H1 (cell line): ENCODE results near the gene RNASET2. TPM values are rescaled to one million over a fixed set of nuclear protein-coding genes. Genes with fewer than 3 reads are reported as not detected.

Experiments used
- E2F6 ChIP-seq: IDR thresholded peaks from 2 replicates; pipeline ENCODE4 v1.6.1; 2012; ENCODE audit warnings: inconsistent platforms
- POLR2AphosphoS5 ChIP-seq: IDR thresholded peaks from 2 replicates; pipeline ENCODE4 v1.6.1; 2011; ENCODE audit warnings: low read depth, low read length
- TCF12 ChIP-seq: IDR thresholded peaks from 2 replicates; pipeline ENCODE4 v1.6.1; 2011; ENCODE audit warnings: low read depth, mild to moderate bottlenecking, low read length
- TEAD4 ChIP-seq: IDR thresholded peaks from 2 replicates; pipeline ENCODE4 v1.6.1; 2012; ENCODE audit warnings: low read depth, low read length, inconsistent platforms, mixed read lengths
- USF2 ChIP-seq: IDR thresholded peaks from 2 replicates; pipeline ENCODE4 v1.6.1; 2011; ENCODE audit warnings: low read length, improper control_type of control experiment
- polyA plus RNA-seq, 7 experiments: library from polyadenylated mRNA; depleted of rRNA in 3 of 7; stranded (reverse) in 5 of 7; unstranded in 2 of 7; fragments of >200 nt in 5 of 7; fragments of 200-250 nt in 2 of 7; gene quantifications; 1 replicate in 5 of 7; 2 replicates in 1 of 7; 4 replicates in 1 of 7; pipeline versions ENCODE4 v1.2.1 to v1.2.3, GENCODE V29; 2011 to 2013; ENCODE audit warnings: missing spikeins in 2 of 7, mixed read lengths in 2 of 7
- total RNA-seq: library from RNA; stranded (reverse); fragmentation: NEBNext Ultra II Directional; extraction: Animal tissue kit (Norgen Biotek cat#: 25700); gene quantifications from 2 replicates; pipeline ENCODE4 v1.2.1, GENCODE V29; 2021

RNASET2 gene
- total and polyA plus RNA-seq, 2 of the 8 experiments (the other 6 are each of a cell fraction or from before 2014, with no cell fraction given), result 15.7 to 22.9 TPM

GRCh38 chr6:166924531-166924930 is 31.8 kb downstream of the RNASET2 start (continued):
- TF ChIP-seq E2F6 (no peak), TEAD4 (no peak), TCF12 (no peak), USF2 (no peak), POLR2AphosphoS5 (no peak)
